HG02943 (cell line): Measurements from ENCODE around the gene AIPL1.

Source experiments
- ATAC-seq: cut with Tn5 transposase; IDR thresholded peaks from one replicate; pipeline ENCODE4 v1.9.1; 2021; ENCODE audit warnings: mild to moderate bottlenecking, low read depth, moderate library complexity; ENCODE audit not compliant: unreplicated experiment

The AIPL1 gene

DNA sequence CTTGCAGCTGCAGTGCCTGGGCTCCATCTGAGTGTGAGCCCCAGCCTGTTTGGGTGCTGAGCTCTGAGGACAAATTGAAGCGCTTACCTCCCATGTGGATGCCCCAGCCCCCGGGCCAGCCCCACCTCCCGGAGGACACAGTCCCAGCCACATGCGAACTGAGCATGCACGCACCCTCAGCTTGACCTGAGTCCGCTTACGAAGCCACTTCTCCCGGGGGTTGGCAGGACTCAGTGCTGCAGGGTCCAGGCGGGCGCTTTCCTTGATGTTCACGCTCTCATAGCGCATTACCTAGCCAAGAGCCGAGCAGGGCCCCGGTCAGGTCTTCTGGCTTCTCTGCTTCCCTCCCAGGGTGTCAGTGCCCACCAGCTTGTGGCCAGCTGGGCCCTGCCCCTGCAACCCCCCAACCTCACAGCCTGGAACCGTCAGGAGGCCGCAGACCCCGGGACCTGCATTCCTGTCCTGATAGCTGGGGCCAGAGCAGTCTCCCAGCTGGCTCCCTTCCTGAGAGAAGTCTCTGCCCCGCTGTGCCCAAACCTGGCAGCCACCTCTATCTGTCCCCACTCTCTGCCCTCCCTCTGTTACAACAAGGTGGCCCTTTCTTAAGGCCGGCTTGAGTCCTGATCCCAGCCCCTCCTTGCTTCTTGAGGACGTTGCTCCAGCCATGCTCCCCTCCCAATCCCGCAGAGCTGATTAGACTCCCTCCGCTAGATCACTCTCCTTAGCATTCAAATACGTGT, 33.3 kb upstream of the AIPL1 start:
- ATAC-seq: no peak

DNA sequence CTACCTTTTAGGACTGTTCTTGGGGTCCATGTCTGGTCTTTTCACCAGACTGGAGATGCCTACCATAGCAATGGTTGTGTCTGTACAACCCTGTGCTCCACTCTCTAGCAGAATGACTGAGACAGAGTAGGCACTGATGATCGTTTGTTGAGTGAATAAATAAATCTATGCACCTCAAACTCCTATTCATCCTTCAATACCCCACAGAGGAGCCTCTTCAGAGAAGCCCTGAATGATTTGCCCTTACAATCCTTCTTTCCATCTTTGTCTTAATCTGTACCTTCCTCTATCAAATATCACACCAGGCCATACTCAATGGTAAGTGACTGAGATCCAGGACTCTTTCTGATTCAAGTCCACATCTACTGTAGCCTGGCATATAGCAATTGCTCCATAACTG, 32.6 kb upstream of the AIPL1 start:
- ATAC-seq: no peak

DNA sequence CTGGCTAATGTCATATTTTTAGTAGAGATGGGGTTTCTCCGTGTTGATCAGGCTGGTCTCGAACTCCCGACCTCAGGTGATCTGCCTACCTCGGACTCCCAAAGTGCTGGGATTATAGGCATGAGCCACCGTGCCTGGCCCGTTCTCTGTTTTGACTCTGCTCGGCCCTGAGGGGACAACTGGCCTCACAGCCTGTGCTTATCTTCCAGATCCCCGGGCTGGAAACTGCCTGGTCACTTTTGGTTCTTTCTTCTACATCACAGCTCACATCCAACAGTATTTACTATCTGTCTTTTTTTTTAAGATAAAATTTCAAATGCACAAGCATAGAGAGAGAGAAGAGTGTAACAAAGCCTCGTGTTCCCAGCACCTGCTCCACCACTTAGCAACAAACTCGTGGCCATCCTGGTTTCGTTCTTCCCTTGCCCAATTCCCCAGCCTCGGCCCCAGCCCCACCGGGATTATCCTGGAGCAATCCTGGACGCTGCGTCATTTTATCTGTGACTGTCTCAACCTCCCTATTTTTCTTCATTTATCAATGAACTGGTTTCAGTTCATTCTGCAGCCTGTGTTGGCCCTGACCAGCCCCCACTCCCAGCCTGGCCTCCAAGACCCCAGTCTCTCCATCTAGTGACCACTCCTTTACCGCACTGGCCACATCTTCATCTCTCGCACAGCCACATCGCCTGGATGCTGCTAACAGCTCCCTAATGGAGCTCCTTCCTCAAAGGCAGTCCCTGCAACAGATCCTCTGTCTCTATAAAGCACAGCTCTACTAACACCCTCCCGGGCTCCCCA, 30.5 kb upstream of the AIPL1 start:
- ATAC-seq: no peak

DNA sequence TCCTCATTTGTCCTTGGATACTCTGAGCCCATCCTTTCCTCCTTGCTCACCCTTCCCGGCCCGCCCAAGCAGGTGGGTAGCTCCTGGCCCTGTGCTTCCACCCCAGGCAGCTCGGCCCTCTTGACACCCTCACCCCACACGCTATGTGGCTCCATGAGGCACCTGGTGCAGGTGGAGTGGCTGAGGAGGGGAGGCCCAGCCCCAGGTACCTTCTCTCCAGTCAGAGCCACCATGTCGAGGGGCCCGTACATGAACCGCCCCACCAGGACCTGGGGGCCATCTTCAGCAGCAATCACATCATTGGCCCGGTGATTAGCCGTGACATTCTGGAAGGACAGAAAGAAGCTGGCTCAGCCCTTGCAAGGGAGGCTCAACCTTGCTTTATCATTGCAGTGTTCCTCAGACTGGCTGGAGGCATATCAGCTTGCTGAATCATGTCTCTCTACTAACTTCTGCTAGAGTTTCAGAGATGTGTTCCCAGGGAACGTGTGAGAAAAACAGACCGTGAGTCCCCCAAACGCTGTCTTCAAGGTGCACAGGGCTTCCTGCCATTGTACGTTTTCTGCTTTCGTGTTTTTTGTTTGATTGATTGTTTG, 29.6 kb upstream of the AIPL1 start:
- ATAC-seq: no peak

DNA sequence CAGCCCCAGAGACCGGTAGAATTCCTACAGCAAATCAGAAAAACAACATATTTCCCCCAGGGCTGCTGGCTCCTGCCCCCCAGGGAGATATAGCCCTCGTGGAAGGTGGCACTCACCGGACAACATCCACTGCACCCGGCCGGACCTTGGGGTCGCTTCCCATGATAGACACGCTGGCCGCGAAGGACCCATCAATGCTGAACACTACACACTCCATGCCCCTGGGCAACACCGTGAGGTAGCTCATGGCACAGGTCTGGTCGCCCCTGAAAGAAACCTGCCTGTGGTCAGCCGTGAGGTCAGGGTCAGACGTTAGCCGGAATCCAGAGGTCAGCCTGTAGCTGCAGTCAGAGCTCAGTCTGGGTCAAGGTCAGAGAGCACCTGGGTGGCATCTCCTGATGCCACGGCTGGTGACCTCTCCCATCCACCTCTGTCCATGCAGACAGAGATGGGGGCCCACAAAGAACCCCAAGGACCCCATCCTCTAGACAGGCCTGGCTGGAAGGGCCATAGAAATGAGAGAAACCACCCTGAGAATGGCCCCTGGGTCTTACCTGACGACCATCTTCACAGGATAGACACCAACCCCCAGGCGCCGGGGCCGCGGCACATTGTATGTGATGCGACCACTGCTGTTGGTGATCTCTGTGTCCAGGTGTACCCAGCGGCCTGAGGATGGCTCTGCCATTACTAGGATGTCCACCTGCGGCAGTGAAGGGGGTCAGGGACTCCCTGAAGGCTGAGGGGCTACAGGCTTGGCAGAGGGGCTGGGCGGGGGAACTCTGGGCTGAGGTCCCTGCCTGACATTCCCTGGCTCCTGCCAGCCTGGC, 28.9 kb upstream of the AIPL1 start:
- ATAC-seq: no peak

DNA sequence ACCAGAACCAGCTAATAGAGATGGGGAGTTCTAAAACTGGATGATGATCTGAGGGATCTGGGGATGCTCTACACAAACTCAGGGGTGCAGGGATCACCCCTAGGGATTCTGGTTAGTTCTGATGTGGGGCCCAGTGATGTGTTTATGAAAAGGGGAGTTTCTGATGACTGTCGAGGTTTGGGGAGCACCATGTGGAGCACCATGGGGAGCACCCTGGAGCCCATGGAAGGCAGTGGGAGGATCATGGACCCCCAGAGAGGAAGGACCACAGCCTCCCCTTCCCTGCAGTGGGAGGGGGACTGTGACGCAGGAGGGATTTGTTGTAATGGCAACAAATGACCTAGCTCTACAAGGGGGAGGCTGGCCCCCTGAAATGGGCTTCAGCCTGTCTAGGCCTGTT, 27.8 kb upstream of the AIPL1 start:
- ATAC-seq: no peak

DNA sequence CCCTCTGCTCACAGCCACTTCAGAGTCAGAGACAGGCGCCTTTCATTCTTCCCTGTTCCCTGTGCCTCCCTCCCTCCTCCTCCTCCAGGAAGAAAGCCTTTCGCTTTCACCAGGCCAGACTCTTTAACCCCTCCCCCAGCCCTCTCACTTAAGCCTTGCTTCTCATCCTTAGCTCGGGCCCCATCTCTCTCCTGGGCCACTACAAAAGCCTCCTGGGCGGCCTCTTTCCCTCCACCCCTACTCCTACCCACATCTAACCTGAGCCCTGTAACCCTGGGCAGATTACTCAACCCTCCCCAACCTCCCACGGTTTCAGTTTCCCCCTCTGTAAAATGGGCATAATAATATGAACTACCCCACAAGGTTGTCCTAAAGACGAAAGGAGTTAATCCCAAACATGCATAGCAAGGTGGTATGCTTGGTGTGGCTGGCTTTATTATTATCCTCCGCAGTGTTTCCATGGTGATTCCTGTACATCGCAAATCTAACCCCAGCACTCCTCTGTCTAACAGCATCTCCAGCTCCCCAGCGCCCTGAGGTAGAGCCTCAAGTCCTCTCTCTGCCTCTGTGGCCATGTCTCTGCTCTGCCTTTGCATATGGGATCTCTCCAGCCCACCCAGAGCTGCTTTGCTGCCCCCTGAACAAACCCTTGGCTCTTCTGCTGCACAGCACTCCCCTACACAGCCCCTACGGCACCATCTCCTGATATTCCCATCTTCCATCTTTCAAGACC, 27.0 kb upstream of the AIPL1 start:
- no peak for ATAC-seq

DNA sequence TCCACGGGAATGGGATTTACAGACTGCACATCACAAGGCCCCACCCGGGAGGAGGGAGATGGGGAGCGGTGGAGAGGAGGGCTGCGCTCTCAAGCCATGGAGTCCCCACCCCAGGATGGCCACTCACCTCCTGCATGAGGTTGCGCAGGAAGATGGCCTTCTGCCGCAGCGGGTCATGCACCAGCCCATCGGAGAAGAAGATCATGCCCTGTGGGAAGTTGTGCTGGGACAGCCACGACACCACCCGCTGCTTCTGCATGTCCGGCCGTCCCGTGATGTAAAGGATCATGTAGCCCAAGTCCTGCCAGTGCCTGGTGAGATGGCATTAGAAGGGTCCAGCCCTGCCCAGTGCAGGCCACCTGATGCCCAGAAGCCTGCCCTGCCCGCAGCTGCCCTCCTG, 26.3 kb upstream of the AIPL1 start:
- ATAC-seq: no peak

DNA sequence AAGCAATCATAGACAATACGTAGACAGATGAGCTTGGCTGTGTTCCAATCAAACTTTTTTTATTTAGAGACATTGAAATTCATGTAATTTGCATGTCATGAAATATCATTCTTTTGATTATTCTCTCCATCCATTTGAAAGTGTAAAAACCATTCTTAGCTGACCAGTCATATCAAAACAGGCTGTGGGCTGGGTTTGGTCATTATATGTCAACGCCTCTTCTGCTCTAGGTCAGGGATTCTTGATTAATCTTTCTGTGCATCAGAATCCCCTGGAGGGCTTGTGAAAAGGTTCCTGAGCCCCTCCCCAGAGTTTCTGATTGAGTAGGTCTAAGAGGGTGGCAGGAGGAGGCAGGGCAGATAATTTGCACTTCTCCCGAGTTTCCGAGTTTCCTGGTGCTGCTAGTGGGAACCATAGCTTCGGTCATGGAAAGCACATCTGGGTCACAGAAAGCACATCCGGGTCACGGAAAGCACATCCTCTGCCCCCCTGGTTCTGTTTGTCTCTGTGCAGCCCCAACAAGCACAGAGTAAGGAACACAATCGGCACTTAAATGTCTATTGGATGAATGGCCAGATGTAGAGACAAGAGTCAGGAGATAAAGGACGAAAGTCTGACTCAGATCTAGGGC, 25.7 kb upstream of the AIPL1 start:
- ATAC-seq: no peak

DNA sequence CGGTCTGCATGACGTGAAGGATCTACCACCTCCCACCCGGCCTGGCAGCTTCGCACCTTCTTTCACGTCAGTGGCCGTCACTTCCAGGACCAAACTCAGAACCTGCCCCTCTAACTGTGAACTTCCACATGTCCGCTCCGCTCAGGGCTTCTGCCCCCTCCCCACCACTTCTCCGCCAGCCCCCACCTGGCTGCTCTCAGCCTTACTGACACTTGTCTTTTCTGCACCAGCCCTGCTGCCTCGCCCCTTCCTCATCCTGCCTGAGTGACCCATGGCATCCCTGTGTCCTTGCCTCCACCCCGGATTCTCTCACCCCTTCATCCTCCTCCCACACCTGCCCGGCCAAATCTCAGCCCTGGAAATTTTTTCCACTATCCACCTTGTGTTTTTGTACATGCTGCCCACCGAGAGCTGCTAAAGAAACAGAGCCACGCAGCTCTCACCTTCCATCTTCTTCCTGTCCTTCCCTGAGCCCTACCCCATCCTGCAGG, 23.6 kb upstream of the AIPL1 start:
- no peak for ATAC-seq

DNA sequence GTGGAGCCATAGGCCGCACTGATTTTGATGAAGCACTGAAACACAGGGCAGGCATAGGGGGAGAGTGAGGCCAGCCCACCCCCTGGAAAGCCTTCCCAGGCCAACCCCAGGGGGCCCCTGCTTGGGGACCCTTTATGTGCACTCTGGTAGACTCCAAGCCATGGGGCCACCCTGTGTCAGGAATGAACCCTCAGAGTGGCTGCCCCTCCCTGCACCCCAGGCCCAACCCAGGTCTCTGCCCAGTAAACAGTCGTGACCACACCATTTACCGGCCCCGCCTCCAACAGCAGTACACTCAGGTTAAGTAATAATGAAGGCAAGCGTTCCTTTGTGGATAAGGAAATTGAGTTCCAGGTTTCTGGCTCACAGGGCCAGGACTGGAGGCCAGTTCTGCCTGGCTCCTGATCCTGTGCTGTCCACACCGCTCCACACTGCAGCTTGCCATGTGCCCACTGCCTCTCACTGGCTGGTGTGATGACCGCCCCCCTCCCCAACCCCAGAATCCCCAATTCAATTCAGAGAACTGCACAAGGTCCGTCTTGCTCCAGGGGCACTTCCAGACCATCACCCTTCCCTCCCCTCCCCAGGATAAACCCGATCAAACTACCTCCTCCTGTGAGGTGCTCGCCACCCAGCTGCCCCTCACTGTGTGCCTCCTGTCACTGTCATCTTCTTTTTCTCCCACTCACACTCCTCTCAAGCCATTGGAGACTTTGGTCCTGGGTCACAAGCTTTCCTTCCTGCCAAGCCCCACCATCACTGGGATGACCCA, 23.0 kb upstream of the AIPL1 start:
- ATAC-seq: no peak

DNA sequence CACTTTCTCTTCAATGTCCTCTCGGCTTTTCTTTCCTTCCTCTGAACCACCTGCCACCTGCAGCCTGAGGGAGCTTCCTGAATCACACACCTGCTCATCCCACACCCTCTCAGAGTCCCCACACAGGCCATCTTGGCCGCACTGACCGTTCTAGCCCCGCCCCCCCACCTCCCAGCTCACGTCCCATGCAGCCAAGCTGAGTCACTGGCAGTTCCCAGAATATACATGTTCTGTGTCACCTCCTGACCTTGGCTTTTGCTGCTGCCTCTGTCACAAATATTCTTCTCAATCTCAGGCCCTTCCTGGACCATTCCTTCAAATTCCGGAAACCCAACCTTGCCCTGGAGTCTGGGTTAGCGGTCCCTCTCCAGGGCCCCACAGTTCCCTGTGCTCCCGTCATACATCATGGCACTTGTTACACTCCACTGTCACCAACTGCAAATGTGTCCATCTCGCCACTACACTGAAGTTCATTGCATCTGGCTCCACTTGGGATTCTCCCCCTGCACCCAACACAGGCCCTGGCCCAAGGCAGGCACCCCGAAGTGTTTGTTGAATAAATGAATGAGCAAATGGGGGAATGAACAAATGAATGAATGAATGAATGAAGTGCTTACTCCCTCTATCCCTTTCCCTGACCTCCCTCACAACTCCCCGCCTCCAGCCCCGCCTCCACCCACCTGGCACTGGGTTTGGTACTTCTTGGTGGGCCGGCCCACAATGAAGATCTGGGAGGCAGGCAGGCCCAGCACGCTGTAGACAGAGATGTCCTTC, 22.2 kb upstream of the AIPL1 start:
- no peak for ATAC-seq

DNA sequence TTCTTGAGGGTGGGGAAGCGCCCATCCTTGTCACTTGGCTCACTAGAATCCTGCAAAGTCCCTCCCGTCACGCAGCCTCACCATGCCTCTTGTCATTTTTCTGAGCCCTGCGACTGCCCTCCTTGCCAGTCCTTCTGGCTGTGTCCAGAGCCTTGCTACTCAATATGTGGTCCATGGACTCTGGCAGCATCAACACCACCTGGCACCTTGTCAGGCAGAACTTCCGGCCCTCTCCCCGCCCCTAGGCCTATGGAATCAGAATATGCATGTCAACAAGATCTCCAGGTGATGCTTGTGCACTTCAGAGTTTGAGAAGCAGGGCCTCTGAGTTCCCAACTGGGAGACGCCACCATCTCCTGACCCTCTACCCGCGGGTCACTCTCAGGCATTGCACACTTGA, 21.4 kb upstream of the AIPL1 start:
- no peak for ATAC-seq

DNA sequence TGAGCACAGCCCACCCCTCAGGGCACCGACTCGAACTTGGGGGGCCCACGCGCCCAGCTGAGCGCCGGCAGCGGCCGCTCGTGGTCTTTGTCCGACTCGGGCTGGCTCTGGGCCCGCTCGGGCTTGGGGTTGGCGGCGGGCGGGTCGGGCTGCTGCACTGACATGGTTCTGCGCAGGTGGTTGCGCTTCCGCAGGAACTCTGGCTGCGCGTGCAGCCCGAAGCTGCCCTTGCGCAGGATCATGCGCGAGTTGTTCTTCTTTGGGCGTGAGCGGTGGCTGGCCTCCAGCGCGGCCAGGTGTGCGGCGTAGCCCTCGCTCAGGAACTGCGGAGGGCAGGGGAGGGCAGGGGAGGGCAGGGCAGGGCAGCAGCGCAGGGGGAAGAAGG, 20.4 kb upstream of the AIPL1 start:
- ATAC-seq: no peak

DNA sequence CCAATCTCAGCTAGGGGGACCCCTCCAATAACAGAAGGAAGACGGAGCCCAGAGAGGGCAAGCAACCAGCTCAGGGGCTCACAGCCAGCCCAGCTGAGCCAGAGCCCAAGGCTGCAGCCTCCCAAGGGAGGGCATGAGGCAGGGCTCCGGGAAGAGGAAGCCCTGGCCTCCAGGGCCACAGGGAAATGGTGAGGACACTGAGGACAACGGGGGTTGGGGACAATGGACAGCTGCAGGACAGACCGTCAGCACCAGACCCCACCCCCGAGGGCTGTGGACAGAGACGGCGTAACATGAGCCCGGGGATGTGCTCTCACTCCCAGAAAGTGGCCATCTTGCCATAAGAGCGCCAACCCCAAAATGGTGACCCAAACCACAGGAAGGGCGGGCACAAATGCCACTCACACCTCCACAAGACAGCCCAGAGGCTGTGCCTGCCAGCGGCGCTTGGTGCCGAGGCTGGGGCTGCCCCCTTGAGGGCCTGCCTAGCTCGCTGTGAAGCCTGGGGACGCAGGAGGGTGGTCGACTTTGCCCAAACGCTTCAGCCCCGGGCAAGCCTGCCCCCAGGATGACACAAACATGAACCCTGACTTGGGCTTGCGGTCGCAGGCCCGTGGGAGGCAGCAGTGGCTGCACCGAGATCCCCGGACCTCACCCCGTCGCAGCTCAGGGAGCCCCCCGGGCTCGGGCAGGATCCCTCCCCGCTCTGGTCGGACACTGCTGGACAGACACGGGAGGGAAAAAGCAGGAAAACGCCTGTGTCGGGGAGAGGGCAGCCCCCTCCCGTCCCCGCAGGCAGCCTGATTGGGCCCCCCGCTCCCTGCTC, 19.8 kb upstream of the AIPL1 start:
- no peak for ATAC-seq

DNA sequence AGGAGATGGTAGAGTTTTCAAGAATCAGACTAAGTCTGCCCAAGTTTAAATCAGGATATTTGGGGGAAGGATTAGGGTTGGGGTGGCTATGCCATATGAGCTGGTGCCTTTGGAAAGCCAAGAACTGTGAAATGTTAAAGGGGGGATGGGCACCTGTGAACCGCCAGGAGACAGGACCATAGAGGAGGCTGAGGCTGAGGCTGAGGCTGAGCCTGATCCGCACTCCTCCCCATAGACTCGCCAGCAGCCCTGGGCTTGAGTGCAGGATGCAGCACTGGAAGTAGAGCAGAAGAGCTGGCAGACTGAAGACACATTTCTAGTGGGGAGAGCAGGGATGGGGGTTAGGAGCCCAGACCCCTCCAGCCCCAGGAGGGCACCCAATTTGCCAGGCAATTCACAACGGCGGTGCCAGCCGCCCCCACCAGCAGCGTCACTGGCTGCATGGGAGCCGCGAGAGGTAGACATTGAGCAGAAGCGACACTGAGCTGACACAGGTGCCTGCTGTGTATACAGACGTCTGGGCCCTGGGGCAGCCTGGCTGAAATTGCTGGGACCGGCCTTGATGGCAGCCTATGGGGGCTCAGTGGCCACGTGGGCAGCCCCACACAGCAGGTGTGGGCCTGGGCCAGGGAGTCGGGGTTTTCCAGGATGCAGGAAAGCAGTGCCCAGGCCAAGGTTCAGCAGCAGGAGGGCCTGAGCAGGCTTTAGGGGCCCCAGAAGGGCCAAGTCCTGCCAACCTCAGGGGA, 18.5 kb upstream of the AIPL1 start:
- no peak for ATAC-seq
